Activated CD8-positive, alpha-beta T cell treated with anti-CD3 and anti-CD28 coated beads, Interleukin-2, amount 10 ng/mL, durations not matched to agents 7 days and 5 days (primary cell): ENCODE measurements around the gene LUC7L. TPM values are rescaled to one million over a fixed set of nuclear protein-coding genes. Genes with fewer than 3 reads are reported as not detected.

ENCODE experiments used
- ATAC-seq: fragments of 150-1000 bp; cut with Tn5 transposase; one replicate; pipeline ENCODE4 v1.10.0; 2021; ENCODE audit warnings: moderate library complexity
- CTCF ChIA-PET: fragments of 350-600 bp; sonication (Branson Sonifier 250); formaldehyde crosslinking; loops from one replicate; lab custom pipeline; 2021; ENCODE audit warnings: antibody characterized with exemption; lab: Charles Lee
- POLR2A ChIA-PET: fragments of 350-600 bp; sonication (Branson Sonifier 250); formaldehyde crosslinking; loops from one replicate; lab custom pipeline; 2021; ENCODE audit warnings: antibody characterized with exemption; lab: Charles Lee
- DNase-seq: peaks from one replicate; pipeline ENCODE4 v3.0.0-alpha.2; 2020
- H3K27ac Mint-ChIP-seq: one replicate; pipeline ENCODE4 v1.8.0; 2021; ENCODE audit warnings: mild to moderate bottlenecking, mixed read lengths
- H3K27me3 Mint-ChIP-seq: one replicate; pipeline ENCODE4 v1.8.0; 2021; ENCODE audit warnings: low read depth, mixed read lengths
- H3K36me3 Mint-ChIP-seq: one replicate; pipeline ENCODE4 v1.8.0; 2021; ENCODE audit warnings: low read depth, mixed read lengths
- H3K4me1 Mint-ChIP-seq: one replicate; pipeline ENCODE4 v1.8.0; 2021; ENCODE audit warnings: low read depth, mixed read lengths
- H3K4me3 Mint-ChIP-seq: one replicate; pipeline ENCODE4 v1.8.0; 2021; ENCODE audit warnings: mild to moderate bottlenecking, mixed read lengths
- H3K9me3 Mint-ChIP-seq: one replicate; pipeline ENCODE4 v1.8.0; 2022; ENCODE audit warnings: mixed read lengths; ENCODE audit not compliant: insufficient read depth
- total RNA-seq, 2 experiments: library from RNA; stranded (reverse); gene quantifications; one replicate each; pipeline ENCODE4 v1.2.3, GENCODE V29; 2021

Gene LUC7L
- total RNA-seq = 10 to 100 TPM; 56.1 to 58.4 TPM

- ChIA-PET CTCF (interaction anchor here (1.0 to 4.4 kb wide), 7 partner anchors 80 to 133 kb away, joined by 3 to 21 read pairs (median 3); partner anchors contain the start of gene AXIN1), POLR2A (interaction anchor here (0.6 to 1.3 kb wide), 7 partner anchors 14 to 141 kb away, joined by 3 to 4 read pairs (median 3); partner anchors contain the start of genes HBQ1 and MRPL28)
- H3K27me3 Mint-ChIP-seq = no peaks in the 10 kb centered on the region
- H3K4me1 Mint-ChIP-seq = peaks cover 29% of the 10 kb centered on the region
- no peaks in the 10 kb centered on the region for H3K9me3 Mint-ChIP-seq
- ATAC-seq = peak; percentile 89
- peak; percentile 91 for DNase-seq
- peak within 1 kb of the TSS; percentile 85 for H3K4me3 Mint-ChIP-seq
- peaks cover 24% of the 10 kb centered on the region for H3K36me3 Mint-ChIP-seq
- H3K27ac Mint-ChIP-seq = peak within 1 kb of the TSS; percentile 91
Observed at GRCh38 chr16:228852-229730, at the start of gene LUC7L. LUC7L (minus strand) TSS chr16:229449; CDS start chr16:229339, 110 bp downstream.

GRCh38 chr16:278863-279366, 49.7 kb upstream of the LUC7L start:
- DNase-seq = peak; percentile 66
- H3K9me3 Mint-ChIP-seq = no peaks in the 10 kb centered on the region
- POLR2A ChIA-PET = interaction anchor here (1.4 kb wide), 1 partner anchor 44 kb away, joined by 5 read pairs; the partner anchor contains the start of gene FAM234A

GRCh38 chr16:276426-277077, 47.3 kb upstream of the LUC7L start:
- no peak overlapping the region for H3K4me3 Mint-ChIP-seq
- DNase-seq (no peak), ATAC-seq (no peak)
- no peaks in the 10 kb centered on the region for H3K36me3 Mint-ChIP-seq
- H3K27me3 Mint-ChIP-seq = peaks cover 26% of the 10 kb centered on the region
- POLR2A ChIA-PET = no interaction called here
- no peaks in the 10 kb centered on the region for H3K9me3 Mint-ChIP-seq
- H3K4me1 Mint-ChIP-seq = peaks cover 9% of the 10 kb centered on the region
- CTCF ChIA-PET = no interaction called here
- no peak overlapping the region for H3K27ac Mint-ChIP-seq

More at GRCh38 chr16:278863-279366, 49.7 kb upstream of the LUC7L start:
- Mint-ChIP-seq H3K36me3 (no peaks in the 10 kb centered on the region), H3K4me1 (peaks cover 9% of the 10 kb centered on the region), H3K27me3 (peaks cover 26% of the 10 kb centered on the region), H3K27ac (no peak overlapping the region), H3K4me3 (no peak overlapping the region)
- CTCF ChIA-PET = interaction anchor here (1.3 kb wide), 1 partner anchor 44 kb away, joined by 5 read pairs; the partner anchor contains the start of gene FAM234A
- ATAC-seq = peak; percentile 70

DNA sequence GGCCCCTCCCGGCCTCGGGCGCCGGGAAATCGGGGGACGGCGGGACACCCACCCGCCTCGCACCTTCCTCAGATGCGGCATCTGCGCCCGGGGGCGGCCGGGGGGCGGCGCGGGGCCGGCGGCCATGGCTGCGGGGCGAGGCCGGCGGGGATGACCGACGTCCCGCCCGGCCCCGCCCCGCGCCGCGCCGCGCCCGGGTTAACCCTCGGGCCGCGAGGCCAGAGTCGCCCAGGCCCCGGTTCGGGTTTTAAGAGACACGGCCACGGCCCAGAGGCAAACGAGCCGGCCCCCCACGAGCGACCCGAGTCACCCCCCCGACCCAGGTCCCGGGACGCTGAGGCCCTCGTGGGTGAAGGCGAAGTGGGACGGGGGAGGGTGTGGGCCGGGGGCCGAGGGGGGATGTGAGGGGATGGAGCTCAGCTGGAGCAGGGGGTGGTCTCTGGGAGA, 46.6 kb upstream of the LUC7L start, which contains the start of gene RGS11:
Gene RGS11 (minus strand): TSS at position 159 of the 447 bp plus-strand sequence. CDS start 33 bp downstream, at position 126.
- H3K36me3 Mint-ChIP-seq = no peaks in the 10 kb centered on the region
- ChIA-PET CTCF (no interaction called here), POLR2A (no interaction called here)
- DNase-seq (no peak), ATAC-seq (no peak)
- peaks cover 26% of the 10 kb centered on the region for H3K27me3 Mint-ChIP-seq
- H3K27ac Mint-ChIP-seq = no peak within 1 kb of the TSS
- no peak within 1 kb of the TSS for H3K4me3 Mint-ChIP-seq
- H3K4me1 Mint-ChIP-seq = peaks cover 9% of the 10 kb centered on the region
- no peaks in the 10 kb centered on the region for H3K9me3 Mint-ChIP-seq

GRCh38 chr16:275041-275641, 45.9 kb upstream of the LUC7L start:
- ATAC-seq (no peak), DNase-seq (no peak)
- Mint-ChIP-seq H3K9me3 (no peaks in the 10 kb centered on the region), H3K4me1 (peaks cover 9% of the 10 kb centered on the region), H3K27ac (no peak overlapping the region), H3K36me3 (no peaks in the 10 kb centered on the region), H3K4me3 (no peak overlapping the region), H3K27me3 (peaks cover 26% of the 10 kb centered on the region)
- CTCF ChIA-PET = no interaction called here
- POLR2A ChIA-PET = no interaction called here

DNA sequence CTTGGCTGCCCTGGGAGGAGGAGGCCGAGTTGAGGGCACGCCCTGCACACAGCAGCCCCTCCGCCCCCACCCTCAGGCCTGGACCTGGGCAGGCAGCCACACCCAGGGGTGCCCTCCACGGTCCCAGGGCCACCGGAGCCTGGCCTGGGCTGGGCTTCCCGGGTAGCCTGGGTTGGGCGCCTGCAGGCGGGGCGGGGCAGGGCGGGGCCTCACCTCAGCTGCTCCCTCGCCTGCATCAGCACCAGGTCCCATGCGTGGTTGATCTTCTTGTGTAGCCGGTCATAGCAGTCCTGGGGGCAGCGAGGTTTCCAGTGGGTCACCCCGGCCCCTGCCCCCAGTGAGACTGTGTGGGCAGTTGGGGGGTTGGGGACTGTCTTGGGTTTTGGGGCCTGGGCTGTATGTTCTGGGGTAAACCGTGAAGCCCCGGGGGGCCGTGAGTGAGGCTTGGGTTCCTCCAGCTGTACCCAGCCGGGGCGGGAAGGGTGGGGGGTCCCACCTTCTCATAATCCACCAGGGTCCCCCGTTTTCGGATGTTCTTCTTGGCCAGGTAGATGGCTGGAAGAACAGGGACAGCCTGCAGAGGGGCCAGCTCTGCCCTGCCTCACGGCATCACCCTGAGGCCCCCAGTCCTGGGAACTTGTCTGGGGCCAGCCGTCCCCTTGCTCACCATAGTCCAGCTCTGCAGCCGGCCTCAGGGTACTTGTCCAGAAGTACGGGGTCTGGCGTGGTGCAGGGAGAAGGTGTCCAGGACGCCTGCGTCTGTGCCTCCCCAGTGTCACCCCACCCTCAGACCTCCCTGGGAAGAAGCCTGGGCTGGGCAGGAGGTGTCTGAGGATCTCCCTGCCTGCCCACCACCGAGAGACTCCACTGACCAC, 44.5 kb upstream of the LUC7L start:
- ATAC-seq = peak; percentile 10
- CTCF ChIA-PET = interaction anchor here (1.1 kb wide), 1 partner anchor 39 kb away, joined by 3 read pairs; the partner anchor contains the start of gene FAM234A
- POLR2A ChIA-PET = no interaction called here
- Mint-ChIP-seq H3K36me3 (no peaks in the 10 kb centered on the region), H3K9me3 (no peaks in the 10 kb centered on the region), H3K27ac (no peak overlapping the region), H3K27me3 (peaks cover 22% of the 10 kb centered on the region), H3K4me3 (no peak overlapping the region), H3K4me1 (peaks cover 4% of the 10 kb centered on the region)
- DNase-seq = no peak

- no peak overlapping the region for H3K27ac Mint-ChIP-seq
- ATAC-seq (no peak), DNase-seq (no peak)
- CTCF ChIA-PET = interaction anchor here (1.1 kb wide), 1 partner anchor 38 kb away, joined by 3 read pairs; the partner anchor contains the start of gene FAM234A
- H3K9me3 Mint-ChIP-seq = no peaks in the 10 kb centered on the region
- H3K36me3 Mint-ChIP-seq = no peaks in the 10 kb centered on the region
- POLR2A ChIA-PET = no interaction called here
- H3K4me1 Mint-ChIP-seq = peaks cover 2% of the 10 kb centered on the region
- H3K4me3 Mint-ChIP-seq = no peak overlapping the region
- H3K27me3 Mint-ChIP-seq = peaks cover 19% of the 10 kb centered on the region
Observed at GRCh38 chr16:272633-273546, 43.6 kb upstream of the LUC7L start.

- Mint-ChIP-seq H3K4me3 (no peak overlapping the region), H3K27me3 (peaks cover 6% of the 10 kb centered on the region), H3K4me1 (no peaks in the 10 kb centered on the region), H3K9me3 (no peaks in the 10 kb centered on the region), H3K36me3 (no peaks in the 10 kb centered on the region), H3K27ac (no peak overlapping the region)
- ATAC-seq (no peak), DNase-seq (no peak)
- CTCF ChIA-PET = no interaction called here
- POLR2A ChIA-PET = no interaction called here
Observed at GRCh38 chr16:270381-271255, 41.4 kb upstream of the LUC7L start.

GRCh38 chr16:269061-269796, 40.0 kb upstream of the LUC7L start:
- Mint-ChIP-seq H3K9me3 (no peaks in the 10 kb centered on the region), H3K4me1 (no peaks in the 10 kb centered on the region), H3K27ac (no peak overlapping the region), H3K27me3 (no peaks in the 10 kb centered on the region), H3K36me3 (no peaks in the 10 kb centered on the region), H3K4me3 (no peak overlapping the region)
- no peak for DNase-seq
- ATAC-seq = no peak
- ChIA-PET CTCF (no interaction called here), POLR2A (no interaction called here)
